Measurements from ENCODE around the gene OR8B4.

OR8B4 gene

DNA sequence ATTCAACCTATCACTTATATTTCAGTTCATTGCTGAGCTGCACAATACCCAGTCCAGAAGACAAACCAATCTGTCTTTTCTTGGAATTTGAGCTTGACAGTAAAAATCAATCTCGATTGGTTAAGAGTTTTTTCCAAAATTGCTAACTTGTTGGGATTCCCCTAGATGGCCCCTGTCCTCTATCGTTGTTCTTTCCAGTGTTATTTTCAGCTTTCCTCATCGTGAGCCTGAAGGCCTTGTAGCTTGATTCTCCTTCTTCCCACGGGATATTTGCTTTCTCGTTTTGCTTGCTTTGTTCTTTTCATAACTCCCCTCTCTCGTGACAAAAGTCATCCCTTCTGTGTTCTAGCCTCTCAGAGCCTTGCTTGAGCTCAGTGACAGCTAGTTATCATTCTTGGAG lies 17.8 kb upstream of the OR8B4 start:
- TF ChIP-seq FOXP2 (optimal IDR thresholded peaks at IDR 0.05; ENCODE audit: borderline replicate concordance, extremely low read depth, extremely low read length, insufficient read depth) = no peak
- TF ChIP-seq SIN3A (IDR thresholded peaks at IDR 0.05; ENCODE audit: borderline replicate concordance, insufficient read depth, low read length) = no peak
- TF ChIP-seq TAF1 (IDR thresholded peaks at IDR 0.05; ENCODE audit: borderline replicate concordance, insufficient read depth, low read length) = no peak
- no peak for TF ChIP-seq POLR2AphosphoS5 (IDR thresholded peaks at IDR 0.05; ENCODE audit: low read depth, low read length)
- TF ChIP-seq, protein P1, sequence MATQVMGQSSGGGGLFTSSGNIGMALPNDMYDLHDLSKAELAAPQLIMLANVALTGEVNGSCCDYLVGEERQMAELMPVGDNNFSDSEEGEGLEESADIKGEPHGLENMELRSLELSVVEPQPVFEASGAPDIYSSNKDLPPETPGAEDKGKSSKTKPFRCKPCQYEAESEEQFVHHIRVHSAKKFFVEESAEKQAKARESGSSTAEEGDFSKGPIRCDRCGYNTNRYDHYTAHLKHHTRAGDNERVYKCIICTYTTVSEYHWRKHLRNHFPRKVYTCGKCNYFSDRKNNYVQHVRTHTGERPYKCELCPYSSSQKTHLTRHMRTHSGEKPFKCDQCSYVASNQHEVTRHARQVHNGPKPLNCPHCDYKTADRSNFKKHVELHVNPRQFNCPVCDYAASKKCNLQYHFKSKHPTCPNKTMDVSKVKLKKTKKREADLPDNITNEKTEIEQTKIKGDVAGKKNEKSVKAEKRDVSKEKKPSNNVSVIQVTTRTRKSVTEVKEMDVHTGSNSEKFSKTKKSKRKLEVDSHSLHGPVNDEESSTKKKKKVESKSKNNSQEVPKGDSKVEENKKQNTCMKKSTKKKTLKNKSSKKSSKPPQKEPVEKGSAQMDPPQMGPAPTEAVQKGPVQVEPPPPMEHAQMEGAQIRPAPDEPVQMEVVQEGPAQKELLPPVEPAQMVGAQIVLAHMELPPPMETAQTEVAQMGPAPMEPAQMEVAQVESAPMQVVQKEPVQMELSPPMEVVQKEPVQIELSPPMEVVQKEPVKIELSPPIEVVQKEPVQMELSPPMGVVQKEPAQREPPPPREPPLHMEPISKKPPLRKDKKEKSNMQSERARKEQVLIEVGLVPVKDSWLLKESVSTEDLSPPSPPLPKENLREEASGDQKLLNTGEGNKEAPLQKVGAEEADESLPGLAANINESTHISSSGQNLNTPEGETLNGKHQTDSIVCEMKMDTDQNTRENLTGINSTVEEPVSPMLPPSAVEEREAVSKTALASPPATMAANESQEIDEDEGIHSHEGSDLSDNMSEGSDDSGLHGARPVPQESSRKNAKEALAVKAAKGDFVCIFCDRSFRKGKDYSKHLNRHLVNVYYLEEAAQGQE (IDR thresholded peaks at IDR 0.05; ENCODE audit: insufficient read depth in 1 of 2, low read depth in 2 of 2, low read length in 2 of 2) = no peak

DNA sequence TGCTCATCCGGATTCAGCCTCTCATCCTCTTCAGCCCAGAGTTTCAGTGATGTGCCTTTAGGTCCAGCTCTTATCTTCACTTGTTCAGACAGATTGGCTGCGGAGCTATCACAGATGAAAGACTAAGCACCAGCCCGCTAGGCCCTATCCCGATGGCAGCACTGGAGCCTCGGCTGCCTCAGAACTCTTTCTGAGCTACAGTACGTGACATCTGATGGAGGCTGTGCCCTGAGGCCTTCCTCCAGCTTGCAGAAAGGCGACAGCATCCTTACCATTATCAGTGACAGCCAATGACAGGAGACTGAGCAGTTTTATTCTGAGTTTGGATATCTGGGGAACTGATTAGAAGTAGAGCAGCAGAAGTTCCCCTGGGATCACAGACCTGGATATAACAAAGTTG lies 16.8 kb upstream of the OR8B4 start:
- TF ChIP-seq POLR2AphosphoS5 (IDR thresholded peaks at IDR 0.05; ENCODE audit: low read depth, low read length) (no peak), TAF1 (IDR thresholded peaks at IDR 0.05; ENCODE audit: borderline replicate concordance, insufficient read depth, low read length) (no peak)

DNA sequence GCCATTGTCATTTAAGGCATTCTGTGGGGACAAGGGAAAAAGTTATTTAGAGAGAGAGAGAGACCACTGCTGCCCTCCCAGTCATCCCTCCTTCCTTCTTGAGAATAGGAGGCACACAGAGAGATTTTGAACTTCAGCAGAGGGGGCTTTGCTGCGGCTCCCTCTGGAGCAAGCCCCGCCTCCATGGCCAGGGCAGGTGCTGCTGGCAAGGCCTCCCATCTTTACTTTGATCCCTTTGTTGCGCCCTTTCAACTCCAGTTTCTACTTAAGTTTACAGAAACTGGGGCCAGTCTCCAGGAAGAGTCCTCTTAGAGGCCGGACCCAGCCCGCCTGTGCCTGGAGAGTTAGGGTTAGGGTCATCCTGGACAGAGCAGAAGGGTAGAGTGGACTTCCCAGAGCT lies 16.4 kb upstream of the OR8B4 start:
- TF ChIP-seq, protein P1 (IDR thresholded peaks at IDR 0.05; ENCODE audit: insufficient read depth in 1 of 2, low read depth in 2 of 2, low read length in 2 of 2) = no peak
- no peak for TF ChIP-seq SIN3A (IDR thresholded peaks at IDR 0.05; ENCODE audit: borderline replicate concordance, insufficient read depth, low read length)
- no peak for TF ChIP-seq TAF1 (IDR thresholded peaks at IDR 0.05; ENCODE audit: borderline replicate concordance, insufficient read depth, low read length)
- TF ChIP-seq FOXP2 (optimal IDR thresholded peaks at IDR 0.05; ENCODE audit: borderline replicate concordance, extremely low read depth, extremely low read length, insufficient read depth) = no peak
- no peak for TF ChIP-seq POLR2AphosphoS5 (IDR thresholded peaks at IDR 0.05; ENCODE audit: low read depth, low read length)

DNA sequence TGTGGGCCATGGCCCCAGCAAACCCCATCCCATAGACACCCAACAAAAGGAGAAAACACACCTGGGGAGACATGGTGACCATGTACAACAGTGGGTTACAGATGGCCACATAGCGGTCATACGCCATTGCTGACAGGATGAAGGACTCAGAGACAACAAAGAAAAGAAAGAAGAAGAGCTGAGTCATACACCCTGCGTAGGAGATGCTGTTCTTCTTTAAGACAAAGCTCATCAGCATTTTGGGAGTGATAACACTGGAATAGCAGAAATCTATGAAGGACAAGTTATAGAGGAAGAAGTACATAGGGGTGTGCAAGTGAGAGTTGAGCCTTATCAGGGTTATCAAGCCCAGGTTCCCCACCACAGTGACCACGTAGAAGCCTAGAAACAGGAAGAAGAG lies 15.9 kb upstream of the OR8B4 start:
- TF ChIP-seq, protein P1 (IDR thresholded peaks at IDR 0.05; ENCODE audit: insufficient read depth in 1 of 2, low read depth in 2 of 2, low read length in 2 of 2) = no peak

DNA sequence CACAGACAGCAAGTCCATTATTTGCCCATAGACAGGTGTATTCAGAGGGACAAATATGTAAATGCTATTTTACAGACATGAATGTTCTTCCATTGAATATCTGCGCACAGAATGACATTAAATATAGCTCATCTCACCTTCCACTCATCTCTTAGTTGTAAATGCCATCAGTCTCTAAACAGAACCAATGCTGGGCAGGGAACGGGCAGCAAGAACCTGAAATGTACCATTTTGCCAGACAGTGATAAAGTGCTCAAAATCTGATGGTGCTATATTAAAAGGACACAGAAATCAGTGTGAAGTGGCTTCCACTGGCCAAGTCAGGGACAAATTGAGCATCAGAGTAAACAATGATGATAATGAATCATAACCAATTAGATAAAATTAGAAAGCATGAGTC lies 10.0 kb upstream of the OR8B4 start:
- TF ChIP-seq POLR2AphosphoS5 (IDR thresholded peaks at IDR 0.05; ENCODE audit: low read depth, low read length) = no peak
- TF ChIP-seq FOXP2 (optimal IDR thresholded peaks at IDR 0.05; ENCODE audit: borderline replicate concordance, extremely low read depth, extremely low read length, insufficient read depth) = no peak
- TF ChIP-seq, protein P1 (IDR thresholded peaks at IDR 0.05; ENCODE audit: insufficient read depth in 1 of 2, low read depth in 2 of 2, low read length in 2 of 2) = no peak
- TF ChIP-seq TAF1 (IDR thresholded peaks at IDR 0.05; ENCODE audit: borderline replicate concordance, insufficient read depth, low read length) = no peak
- TF ChIP-seq SIN3A (IDR thresholded peaks at IDR 0.05; ENCODE audit: borderline replicate concordance, insufficient read depth, low read length) = no peak

Data from PFSK-1 (cell line).